Esophagus mucosa (tissue), 1 donor: ENCODE measurements around the gene HMBS. TPM values are rescaled to one million over a fixed set of nuclear protein-coding genes. Genes with fewer than 3 reads are reported as not detected.
"Not testable (repeated sequence)": the region's sequence is repeated elsewhere in the genome, so short reads cannot be mapped to it uniquely, and the experiment has no call there.

Experiments
- ATAC-seq: fragments of 200-7000 bp; cut with Tn5 transposase; one replicate; pipeline ENCODE4 v1.9.1; 2020
- total RNA-seq: library from RNA; stranded (reverse); gene quantifications from one replicate; pipeline ENCODE4 v1.2.4, GENCODE V29; 2023
- donor health status: DM: yes; HTN: yes; CAD: no.

HMBS gene
- 23.7 TPM for total RNA-seq

DNA sequence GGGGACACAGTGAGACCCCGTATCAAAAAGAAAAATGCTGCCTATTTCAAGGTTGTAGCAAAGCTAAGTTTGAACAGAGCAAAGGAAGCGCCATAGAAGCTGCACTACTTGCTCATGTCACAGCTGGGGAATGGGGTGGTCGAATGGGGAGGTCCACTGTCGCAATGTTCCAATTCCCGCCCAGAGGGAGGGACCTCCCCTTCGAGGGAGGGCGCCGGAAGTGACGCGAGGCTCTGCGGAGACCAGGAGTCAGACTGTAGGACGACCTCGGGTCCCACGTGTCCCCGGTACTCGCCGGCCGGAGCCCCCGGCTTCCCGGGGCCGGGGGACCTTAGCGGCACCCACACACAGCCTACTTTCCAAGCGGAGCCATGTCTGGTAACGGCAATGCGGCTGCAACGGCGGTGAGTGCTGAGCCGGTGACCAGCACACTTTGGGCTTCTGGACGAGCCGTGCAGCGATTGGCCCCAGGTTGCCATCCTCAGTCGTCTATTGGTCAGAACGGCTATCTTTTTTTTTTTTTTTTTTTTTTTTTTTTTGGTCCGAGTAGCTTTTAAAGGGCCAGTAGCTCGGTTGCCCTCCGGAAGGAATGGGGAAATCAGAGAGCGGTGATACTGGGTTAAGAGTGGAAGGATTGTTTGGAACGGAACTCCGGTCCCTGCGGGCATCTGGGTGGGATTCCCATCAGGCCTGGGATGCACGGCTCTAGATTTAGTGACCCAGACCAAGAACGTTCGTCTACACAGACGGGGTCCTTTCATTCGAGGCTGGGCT lies at the start of gene HMBS:
Gene HMBS, plus strand, starts transcription at position 219 of the 774 bp plus-strand sequence. Its CDS starts 153 bp downstream, at position 372.
- ATAC-seq, result peak; percentile 95

DNA sequence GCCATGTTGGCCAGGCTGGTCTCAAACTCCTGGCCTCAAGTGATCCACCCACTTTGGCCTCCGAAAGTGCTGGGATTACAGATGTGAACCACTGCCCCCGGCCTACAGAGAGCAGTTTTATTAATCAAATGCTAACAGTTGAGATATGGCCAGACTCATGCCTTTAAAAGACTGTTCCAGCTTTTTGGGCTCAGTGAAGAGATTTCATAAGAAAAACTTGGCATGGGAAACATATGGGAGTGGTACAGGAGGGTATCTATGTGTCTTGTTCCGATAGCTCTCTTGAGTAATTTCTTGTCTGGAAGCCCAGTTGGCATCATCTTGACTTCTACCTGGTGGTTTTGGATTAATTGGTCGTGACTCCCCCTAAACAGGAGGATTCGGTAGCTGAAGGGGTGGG lies 45.8 kb upstream of the HMBS start:
- ATAC-seq, result no peak

- ATAC-seq, result not testable (repeated sequence)
Observed at GRCh38 chr11:119039471-119039870, 45.2 kb upstream of the HMBS start.

DNA sequence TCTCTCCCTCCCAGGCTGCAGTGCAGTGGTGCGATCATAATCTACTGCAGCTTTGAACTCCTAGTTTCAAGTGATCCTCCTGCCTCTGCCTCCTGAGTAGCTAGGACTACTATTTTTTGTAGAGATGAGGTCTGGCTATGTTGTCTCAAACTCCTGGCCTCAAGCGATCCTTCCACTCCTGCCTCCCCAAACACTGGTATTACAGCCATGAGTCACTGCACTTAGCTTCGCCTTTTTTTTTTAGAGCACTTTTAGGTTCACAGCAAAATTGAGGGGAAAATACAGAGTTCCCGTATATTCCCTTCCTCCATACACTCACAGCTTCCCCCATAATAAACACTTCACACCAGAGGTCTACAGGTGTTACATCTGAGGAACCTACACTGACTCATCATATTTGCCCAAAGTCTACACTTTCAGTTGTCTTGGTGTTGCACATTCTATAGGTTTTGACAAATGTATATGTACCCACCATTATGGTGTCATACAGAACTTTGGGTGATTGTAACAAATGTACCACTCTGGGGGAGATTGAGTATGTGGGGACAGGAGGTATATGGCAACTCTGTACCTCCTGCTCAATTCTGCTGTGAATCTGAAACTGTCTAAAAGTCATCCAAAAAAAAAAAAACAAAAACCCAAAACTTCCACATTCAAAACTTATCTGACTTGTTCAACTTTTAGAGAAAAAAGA lies 42.7 kb upstream of the HMBS start:
- no peak for ATAC-seq

DNA sequence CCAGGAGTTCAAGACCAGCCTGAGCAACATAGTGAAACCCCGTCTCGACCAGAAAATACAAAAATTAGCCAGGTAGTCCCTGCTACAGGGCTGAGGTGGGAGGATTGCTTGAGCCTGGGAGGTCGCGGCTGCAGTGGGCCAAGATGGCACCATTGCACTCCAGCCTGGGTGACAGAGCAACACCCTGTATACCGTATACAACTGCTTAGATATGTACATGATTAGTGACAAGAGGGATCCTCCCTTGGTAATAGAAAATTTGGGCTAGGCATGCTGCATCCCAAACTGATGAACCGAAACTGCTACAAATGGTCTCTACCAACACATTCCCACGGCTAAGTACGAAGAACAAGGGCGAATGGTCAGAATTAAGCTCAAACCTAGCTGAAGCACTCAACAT lies 41.8 kb upstream of the HMBS start:
- no peak for ATAC-seq

DNA sequence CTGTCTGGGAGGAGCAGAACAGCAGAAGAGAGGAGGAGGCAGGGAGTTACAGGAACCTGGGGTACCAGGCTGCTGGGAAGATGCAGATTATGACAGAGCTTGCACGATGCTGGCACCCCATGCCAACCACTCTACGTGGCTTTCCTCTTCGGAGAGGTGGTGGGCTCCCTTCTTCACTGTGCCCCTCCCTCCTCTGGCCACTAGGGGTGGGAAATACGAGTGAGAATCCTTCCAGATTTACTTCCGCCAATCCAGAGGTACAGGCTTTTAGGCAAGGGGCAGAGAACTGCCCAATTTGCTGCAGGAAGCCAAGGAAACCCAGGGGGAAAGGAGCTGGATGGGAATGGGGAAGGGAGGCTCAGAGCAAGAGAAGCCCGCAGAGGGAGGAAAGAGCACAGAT lies 40.0 kb upstream of the HMBS start:
- no peak for ATAC-seq

- ATAC-seq, result no peak
Observed at GRCh38 chr11:119046489-119046888, 38.2 kb upstream of the HMBS start.

DNA sequence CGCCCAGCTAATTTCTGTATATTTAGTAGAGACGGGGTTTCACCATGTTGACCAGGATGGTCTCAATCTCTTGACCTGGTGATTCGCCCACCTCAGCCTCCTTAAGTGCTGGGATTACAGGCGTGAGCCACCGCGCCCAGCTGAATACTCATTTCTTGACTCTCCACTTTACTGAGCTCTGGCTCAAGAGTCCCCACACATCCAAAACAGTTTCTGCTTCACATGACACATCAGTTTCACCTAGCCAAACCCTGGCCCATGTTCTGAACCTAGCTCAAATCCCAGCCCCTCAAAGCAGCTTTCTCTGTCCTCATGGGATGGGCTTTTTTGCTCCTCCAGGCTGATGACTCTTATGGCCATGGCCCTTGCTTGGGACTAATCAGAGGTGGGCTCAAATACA lies 37.5 kb upstream of the HMBS start:
- ATAC-seq, result no peak

DNA sequence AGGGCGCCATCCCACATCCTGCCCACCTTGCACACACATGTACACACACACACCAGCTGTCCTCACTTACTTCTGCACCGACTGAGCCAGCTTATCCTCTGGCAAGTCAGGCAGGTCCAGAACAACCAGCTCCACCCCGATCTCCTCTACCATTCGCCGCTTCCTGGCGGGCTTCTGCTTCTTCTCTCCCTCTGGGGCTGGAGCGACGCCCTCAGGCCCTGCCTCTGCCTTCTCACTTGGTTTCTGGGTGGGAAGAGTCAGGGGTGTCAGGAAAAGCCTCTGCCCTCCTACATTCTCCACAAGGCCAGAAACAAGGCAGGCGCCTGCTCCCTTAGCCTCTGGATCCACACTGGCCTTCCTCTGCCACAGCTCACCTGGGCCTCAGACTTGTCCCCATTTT lies 36.0 kb upstream of the HMBS start:
- ATAC-seq, result no peak

DNA sequence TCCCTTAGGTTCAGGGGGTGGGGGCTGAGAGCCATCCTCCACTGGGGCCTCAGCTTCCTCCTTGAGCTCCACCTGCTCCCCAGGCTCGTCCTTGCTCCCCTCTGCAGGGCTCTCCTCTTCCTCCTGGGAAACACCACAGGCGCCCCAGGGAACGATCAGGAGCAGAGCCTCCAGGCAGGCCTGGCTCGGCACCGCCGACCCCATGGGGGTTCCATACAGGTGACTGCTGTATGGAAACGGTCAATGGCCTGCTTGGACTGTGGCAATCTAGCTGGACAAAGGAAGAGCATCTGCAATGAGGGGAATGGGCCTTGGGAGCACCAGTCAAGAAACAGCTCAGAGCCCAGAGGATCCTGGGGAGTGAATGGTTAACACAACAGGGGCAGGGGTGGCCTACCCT lies 35.6 kb upstream of the HMBS start:
- ATAC-seq, result no peak

DNA sequence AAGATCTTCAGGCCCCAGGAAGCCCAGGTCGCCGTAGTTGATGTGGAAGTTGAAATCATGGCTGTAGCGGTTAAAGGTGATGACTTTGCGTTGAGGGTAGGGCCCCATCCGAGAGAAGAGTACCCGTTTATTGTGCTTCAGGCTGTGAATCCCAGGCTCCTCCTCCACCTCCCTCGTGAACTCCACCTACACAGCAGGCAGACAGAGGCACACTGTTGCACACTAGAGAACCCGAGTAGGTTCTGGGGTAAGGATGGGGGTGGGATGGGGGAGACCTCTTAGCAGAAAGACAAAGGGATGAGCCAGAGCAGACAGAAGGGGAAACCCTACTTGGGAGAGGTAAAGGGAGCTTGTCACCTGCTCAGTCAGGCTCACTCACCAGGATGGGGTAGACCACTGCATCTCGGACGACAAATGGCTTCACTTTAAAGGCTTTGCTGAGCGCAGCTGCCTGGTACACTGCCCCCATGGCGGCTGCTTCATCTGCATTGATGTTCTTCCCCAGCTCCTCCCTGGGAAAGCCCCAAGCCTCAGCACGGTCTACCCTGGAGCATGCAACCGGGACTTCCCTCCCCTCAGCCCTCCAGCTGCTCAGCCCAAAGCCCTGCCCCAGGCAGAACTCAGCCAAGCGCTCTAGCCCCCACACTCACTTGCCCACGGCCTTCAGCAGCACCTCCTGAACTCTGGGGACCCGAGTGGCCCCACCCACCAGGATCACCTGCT lies 33.1 kb upstream of the HMBS start:
- no peak for ATAC-seq

DNA sequence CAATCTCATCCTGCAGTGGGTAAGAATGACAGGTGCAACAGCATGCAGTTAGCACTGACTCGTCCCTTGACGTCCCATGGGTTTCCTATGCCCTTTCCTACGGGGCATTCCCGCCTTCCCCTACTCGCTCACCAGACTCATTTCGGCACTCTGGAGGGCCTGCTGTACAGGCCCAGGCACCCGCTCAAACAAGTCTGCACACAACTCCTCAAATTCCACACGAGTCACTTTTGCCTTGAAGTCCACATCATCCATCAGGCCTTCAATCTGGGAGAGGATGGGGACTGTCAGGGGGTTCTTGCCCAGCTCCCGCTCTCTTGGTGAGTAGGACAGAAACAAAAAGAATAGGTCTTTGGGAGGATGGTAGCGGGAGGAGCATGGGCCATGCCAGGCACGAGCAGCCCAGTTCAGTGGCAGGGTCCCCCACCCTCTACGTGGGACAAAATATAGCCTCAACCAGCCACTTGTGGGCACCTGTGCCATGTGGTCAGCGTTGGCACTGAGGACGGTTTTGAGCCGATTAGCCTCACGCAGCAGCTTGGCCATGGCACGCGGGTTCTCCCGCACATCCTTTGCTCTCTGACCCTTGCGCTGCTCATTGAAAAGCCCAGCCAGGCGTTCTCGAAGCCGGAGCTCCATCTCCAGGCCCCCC lies 32.4 kb upstream of the HMBS start:
- no peak for ATAC-seq

DNA sequence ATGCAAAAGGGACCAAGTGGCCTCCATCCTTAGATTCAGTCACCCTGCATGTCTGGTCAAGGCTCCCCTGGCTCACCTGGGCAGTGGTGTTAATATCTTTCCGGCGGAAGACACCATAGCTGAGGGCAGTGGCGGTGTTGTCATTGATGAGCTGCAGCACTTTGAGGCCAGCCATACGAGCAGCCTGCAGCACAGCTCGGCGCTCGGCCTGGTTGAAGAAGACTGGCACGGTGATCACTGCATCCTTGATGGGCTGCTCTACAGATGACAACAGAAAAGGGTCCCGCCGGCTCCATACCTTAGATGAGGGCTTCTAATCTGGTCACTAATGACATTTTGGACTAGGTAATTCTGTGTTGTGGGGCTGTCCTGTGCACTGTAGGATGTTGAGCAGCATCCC lies 30.3 kb upstream of the HMBS start:
- no peak for ATAC-seq

DNA sequence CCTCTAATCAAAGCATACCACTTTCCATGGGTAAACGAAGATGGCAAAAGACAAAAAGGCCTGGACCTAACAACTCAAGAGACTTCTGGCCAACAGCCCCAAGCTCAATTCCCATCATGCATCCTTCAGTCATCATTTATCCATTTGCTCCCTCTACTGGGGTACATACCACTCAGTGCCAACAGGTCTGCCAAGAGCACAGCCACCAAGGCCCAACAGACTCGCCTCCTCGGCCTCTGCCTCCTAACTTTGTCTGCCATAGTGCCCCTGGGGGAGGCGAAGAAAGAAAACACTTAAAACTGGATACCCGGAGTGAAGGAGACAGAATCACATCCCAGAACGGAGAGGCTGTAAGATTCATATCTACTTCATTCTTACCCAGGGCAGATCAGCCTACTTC lies 28.8 kb upstream of the HMBS start:
- ATAC-seq, result no peak

DNA sequence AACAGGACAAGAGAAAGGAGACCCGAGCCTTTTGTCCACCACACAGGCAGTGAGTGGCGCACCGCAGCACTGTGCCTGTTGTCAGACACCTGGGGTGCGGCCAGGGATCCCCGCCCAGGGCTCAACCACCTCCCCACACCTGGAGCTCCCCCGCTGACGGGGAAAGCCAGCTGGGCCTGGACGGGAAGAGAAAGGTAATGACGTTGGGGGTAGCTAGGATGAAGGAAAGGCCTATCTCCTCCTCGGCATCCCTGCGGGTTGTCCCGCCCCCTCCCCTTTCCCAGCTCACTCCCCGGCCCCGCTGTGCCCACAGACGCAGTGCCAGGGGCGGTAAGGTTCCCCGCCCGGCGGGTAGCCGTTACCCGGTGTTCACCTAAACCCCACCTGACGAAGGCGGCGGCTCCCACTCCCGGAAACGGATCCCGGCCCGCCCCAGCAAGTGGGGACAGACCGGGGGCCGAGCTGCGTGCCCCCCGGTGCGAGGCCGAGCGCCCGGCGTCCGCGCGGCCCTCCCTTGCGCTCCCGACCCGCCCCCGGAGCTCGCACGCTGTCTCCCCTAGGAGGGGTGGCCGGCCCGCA lies 28.2 kb upstream of the HMBS start:
- ATAC-seq, result peak; percentile 73

- ATAC-seq, result peak; percentile 99
Observed at GRCh38 chr11:119057000-119057769, 27.5 kb upstream of the HMBS start, which contains the start of gene HYOU1. HYOU1 (minus strand) TSS chr11:119057205; CDS start chr11:119056160, 1,045 bp downstream.

- not testable (repeated sequence) for ATAC-seq
Observed at GRCh38 chr11:119059128-119059527, 25.6 kb upstream of the HMBS start.

DNA sequence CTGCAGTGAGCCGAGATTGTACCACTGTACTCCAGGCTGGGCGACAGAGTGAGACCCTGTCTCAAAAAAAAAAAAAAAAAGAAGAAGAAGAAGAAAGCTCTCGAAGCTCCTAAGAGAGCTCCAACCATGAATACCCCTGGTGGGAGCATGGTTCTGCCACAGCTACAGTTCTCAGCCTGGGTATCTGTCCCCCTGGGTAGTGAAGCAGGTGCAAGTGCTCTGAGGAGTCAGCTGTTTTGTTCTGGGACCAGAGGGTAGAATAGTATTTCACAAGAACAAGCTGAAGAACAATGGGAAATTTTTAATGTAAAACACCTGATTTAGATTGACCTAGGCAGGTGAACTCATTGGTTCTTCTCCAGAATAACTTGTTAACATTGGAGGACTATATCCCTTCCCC lies 23.4 kb upstream of the HMBS start:
- no peak for ATAC-seq

GRCh38 chr11:119062779-119063178 lies 21.9 kb upstream of the HMBS start:
- ATAC-seq, result no peak

GRCh38 chr11:119065369-119065768 lies 19.3 kb upstream of the HMBS start:
- ATAC-seq, result no peak

- ATAC-seq, result peak; percentile 99
Observed at GRCh38 chr11:119067371-119068222, 17.1 kb upstream of the HMBS start, which contains the start of gene VPS11. VPS11 (plus strand) TSS chr11:119067818; CDS start chr11:119067824, 6 bp downstream.
